Activated T-helper 1 cell treated with Interleukin-2 at 50 U/mL for 16 hours (primary cell): ENCODE measurements around the gene CD58.
A peak's percentile ranks its signal among the peaks of the same experiment; 100 is the strongest.
"Not testable (repeated sequence)": the region's sequence is repeated elsewhere in the genome, so short reads cannot be mapped to it uniquely, and the experiment has no call there.

ENCODE experiments used
- DNase-seq: peaks from one replicate; pipeline ENCODE4 v3.0.0-alpha.2; 2020; ENCODE audit warnings: low read depth

CD58 gene

DNA sequence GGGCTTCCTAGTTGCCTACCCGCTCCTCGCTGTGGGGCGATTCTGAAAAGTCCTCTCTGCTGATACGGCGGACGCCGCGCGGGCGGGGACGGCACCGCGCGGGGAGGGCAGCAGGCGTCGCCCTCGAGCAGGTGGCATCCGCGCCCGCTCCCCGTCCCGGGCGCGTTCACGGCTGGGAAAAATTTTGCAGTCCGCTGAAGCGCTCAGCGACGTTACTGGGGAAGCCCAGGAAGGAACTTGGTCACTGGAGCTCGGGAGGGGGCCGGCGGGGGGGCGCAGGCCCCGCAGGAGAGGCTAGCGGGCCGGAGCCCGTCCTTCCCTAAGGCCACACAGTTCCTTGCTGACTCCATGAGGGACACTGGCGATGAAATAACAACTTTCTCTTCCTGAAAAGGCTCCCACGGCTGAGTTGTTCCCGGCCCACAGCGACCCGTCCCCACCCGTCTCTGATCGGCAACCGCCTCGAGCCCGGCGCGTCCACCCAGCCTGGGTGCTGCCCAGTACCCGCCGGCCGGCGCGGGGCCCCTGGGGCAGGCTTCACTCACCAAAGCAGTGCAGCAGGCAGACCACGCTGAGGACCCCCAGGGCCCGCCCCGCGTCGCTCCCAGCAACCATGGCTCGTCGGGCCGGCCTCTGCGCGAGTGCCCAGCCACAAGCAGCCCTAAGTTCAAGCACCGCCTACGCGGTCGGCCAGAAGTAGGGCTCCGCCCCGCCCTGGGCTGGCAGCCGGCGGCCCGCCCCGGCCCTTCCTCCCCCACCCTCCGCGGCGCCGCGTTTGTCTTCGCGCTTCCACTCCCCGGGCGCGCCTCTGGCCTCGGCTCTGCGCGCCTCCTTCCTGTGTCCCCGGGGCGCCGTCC, at the start of gene CD58:
Gene CD58, minus strand, starts transcription at position 669 of the 857 bp plus-strand sequence. Its CDS starts 54 bp downstream, at position 615.
- DNase-seq: peak; percentile 71

GRCh38 chr1:116620392-116620791, 49.6 kb upstream of the CD58 start:
- DNase-seq: not testable (repeated sequence)

- DNase-seq: not testable (repeated sequence)
Observed at GRCh38 chr1:116619106-116619505, 48.3 kb upstream of the CD58 start.

DNA sequence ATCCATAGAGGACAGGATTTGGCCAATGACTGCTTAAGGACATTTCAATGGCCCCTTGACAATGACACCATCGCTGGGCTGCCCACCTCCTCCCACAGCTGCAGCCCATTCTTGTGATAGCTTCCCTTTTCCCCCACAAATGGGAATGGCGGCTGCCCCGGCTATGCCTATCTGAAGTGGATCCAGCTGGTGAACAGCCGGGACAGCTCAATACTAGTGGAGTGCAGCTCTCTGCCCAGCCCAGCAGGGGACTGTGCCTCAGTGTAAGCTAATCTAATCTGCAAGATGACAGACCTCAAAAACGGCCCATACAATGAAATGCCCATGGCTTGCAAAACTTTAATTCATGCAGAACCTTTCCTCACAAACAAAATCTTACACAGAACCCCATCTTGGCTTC, 47.0 kb upstream of the CD58 start:
- not testable (repeated sequence) for DNase-seq

- not testable (repeated sequence) for DNase-seq
Observed at GRCh38 chr1:116613825-116614224, 43.0 kb upstream of the CD58 start.

DNA sequence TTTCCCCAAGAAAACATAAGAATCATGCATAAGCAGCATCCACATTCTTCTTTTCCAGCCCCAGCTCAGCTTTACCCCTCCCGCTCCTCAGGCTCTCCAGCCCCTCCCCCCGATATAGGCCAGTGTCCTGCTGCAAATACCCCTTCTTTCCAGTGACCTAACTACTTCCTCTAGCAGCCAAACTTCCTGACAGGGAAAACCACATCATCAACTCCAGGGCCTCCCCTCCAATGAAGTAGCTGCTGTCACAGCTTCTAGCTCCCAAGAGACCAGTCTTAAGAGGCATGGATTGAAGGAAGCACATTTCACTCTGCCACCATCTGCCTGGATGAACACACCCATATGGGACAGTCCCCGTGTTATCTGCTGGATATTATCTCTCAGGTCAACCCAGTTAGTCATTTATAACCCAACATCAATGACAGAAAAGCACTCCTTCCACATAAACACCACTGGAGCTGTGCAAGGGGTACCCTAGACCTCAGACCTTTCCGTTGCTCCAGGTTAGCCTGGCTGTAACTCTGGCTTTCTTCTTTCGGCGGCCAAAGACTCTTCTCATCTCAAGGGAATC, 39.1 kb upstream of the CD58 start:
- DNase-seq: not testable (repeated sequence)

GRCh38 chr1:116608841-116609240, 38.0 kb upstream of the CD58 start:
- not testable (repeated sequence) for DNase-seq

DNA sequence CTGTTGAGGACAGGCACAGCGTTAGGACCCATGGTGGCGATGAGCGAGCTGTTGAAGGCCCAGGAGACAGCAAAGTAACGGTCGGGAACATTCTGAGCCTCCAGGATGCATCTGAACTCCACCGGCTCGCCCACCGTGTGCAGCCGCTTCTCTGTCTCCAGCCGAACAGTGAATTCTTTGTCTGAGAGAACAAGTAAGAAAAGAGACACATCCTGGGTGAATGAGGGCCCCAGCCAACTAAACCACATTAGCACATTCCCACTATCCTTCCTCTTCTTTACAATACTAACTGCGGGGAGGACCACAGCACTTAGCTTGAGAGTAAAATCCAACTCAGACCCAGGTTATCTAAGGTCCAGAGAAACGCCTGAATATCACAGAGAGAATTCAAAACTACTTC, 37.3 kb upstream of the CD58 start:
- DNase-seq: not testable (repeated sequence)

- not testable (repeated sequence) for DNase-seq
Observed at GRCh38 chr1:116607463-116607862, 36.6 kb upstream of the CD58 start.

GRCh38 chr1:116606067-116606466, 35.2 kb upstream of the CD58 start:
- DNase-seq: not testable (repeated sequence)

GRCh38 chr1:116605315-116605714, 34.5 kb upstream of the CD58 start:
- no peak for DNase-seq

- DNase-seq: not testable (repeated sequence)
Observed at GRCh38 chr1:116604408-116604807, 33.6 kb upstream of the CD58 start.

DNA sequence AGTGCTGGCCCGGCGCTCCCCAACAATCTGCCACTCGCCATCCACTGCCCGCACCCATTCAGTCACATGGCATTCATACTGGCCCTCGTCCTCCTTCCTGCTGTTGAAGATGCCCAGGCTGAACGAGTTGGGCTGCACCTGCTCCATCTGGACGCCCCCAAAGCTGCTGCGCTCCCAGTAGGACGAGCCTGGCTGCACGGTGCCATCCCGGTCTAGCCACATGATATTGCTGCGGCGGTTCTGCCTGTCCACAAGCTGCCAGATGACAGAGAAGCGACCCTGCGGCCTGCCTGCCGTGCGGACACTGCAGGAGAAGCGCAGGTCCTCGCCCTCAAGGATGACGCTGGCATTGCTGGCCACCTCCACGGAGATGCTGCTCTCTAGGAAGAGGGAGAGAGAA, 32.8 kb upstream of the CD58 start:
- DNase-seq: not testable (repeated sequence)

- not testable (repeated sequence) for DNase-seq
Observed at GRCh38 chr1:116599369-116599768, 28.5 kb upstream of the CD58 start.

GRCh38 chr1:116598420-116599036, 27.7 kb upstream of the CD58 start:
- not testable (repeated sequence) for DNase-seq

DNA sequence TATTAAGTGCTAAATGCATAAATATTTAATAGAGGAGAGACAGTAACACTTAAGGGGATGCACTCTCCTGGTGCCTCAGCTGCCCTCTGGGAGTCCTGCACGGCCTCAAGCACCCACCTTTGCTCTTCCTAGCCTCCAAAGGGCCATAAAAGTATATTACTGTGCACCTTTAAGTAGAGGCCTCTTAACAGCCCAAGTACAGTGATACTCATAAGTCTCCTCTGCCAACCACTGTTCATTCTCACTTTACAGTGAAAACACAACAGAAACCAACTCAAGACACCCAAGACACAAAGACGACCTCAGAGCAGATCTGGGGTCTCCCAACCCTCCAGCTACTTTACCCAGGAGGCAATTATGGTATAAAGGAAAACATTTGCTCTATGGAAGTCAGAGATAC, 26.6 kb upstream of the CD58 start:
- not testable (repeated sequence) for DNase-seq

DNA sequence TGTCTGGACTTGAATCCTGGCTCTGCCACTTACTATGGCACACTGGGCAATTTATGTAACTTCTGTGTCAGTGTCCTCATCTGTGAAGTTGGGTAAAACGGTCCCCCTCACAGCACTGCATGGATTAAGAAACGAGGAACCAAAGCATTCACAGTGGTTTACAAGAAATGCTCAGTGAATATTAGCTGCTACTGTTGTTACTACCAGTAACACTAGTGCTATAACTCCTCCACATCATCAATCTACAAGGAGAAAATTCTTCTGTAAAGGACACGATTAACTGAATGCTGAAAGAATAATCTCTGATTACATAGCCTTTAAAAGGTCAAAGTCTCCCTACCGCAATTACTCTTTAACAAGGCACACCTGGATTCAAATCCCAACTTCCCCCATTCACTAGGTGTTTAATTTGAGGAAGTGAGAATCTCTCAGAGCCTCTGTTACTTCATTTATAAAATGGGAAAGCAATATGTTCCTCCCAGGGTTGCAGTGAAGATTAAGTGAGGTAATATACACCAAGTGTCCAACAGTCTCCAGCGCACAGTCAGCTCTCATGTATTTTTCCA, 26.0 kb upstream of the CD58 start:
- not testable (repeated sequence) for DNase-seq

DNA sequence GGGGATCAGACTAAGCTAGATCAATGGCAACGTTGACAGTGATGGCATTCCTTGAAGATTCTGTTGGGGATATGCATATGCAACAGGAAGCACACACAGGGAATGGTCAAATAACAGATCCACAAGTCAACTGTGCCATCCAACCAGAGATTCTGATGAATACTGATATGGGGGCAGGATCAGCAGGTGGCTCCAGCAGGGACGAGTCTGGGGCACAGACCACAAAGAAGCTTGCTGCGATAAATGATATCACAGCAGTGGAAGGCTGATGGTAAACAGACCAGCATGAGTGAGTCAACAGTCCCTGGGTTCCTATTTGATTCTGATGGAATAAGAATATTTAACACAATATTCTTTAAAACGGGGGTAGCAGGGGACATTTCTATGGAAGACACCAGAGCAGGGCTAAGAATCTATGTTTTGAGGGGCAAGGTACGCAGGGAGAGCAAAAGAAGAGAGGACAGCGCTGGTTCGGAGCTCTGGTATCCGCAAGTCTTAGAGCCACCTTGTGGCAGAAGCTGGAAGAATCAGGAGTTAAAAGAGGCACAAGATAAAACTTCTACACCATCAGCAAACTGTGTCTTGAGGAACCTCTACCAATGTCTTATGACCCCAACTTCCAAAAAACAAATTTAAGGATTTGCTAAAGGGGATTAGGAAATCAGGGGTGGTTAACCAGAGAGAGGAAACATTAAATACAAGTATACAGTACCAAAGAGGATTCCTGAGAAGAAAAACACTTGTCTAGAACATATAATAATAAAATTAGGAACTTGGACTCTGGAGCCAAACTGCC, 25.3 kb upstream of the CD58 start:
- DNase-seq: not testable (repeated sequence)

GRCh38 chr1:116595065-116595840, 24.4 kb upstream of the CD58 start:
- not testable (repeated sequence) for DNase-seq

DNA sequence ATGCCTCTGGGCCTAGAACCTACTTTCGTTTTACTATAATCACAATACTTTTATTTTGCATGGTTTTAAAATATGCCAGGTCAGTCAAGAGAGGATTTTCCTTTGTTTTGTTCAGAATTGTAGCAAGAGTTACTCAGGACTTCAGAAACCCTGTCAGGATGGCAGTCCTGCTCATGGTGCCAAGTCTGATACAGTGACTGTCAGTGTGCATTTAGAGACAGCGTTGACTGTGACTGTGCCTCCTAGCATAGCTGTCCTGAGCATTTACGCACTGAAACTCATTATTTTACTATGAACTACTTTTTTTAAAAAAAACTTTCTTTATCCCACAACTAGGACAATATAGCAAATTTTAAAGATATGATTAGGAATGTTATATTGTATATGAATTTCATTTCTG, 23.2 kb upstream of the CD58 start:
- DNase-seq: not testable (repeated sequence)

DNA sequence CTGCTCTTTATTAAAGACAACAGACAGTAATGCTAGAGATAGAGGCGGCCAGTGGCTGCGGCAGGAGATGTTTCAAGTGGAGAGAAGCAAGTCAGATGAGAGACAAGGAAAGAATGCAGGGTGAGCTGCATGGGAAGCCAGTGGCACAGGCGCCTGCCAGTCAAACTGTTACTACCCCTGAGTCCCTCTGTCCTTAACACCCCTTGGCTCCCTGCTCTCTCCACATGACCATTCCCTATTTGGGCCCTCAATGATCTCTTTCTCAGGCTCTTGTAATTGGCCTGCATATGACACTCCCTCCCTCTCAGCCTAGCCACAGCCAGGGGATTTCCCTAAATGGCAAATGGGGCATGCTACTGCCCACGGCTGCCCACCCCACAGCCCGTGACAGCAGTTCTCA, 22.6 kb upstream of the CD58 start:
- not testable (repeated sequence) for DNase-seq
